SIG-M5 treated with dmso at 0.1 percent for 504 hours (cell line): ENCODE measurements around the gene CYB5D1.

Source experiments
- DNase-seq: peaks from one replicate; lab custom pipeline; 2025; ENCODE audit not compliant: unreplicated experiment; lab: John Stamatoyannopoulos, UW

CYB5D1 gene

DNA sequence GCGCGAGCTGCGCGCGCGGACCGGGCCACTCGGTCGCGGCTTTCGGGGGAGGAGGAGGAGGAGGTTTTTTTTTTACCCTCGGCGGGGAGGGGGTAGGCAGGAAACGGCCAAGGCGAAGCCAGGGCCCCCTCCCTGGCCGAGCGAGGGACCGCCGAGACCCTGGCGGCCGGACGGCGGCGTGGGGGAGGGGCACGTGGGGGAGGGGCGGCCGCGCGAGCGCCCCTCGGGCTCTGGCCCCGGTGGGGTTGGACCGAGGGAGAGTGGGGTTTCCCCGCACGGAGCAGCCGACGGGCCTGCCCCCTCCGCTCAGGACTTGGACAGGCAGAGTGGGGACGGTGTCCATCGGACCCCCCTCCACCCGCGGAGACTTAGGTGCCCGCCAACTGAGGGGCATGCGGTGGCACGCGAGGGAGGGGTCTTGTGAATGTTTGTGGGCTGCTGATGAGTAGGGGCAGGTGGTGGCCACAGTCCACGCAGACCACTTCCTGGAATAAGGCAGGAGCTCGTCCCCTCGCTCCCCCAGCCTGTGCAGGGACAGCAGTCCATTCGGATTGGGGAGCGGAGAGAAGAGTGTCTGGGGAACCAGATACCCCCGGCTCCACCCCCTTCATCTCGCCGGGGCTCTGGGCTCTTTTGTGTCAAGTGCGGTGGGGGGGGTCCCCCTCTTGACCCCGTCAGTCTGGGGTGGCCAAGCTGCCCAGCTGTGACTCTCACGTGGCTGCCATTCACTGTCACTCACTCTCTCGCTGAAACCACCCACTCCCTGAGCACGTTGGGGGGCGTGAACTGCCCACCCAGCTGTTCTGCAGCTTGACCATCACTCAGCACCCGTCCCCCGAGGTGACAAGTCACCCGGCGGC is 27.8 kb downstream of the CYB5D1 start:
- peak; percentile 23 for DNase-seq

DNA sequence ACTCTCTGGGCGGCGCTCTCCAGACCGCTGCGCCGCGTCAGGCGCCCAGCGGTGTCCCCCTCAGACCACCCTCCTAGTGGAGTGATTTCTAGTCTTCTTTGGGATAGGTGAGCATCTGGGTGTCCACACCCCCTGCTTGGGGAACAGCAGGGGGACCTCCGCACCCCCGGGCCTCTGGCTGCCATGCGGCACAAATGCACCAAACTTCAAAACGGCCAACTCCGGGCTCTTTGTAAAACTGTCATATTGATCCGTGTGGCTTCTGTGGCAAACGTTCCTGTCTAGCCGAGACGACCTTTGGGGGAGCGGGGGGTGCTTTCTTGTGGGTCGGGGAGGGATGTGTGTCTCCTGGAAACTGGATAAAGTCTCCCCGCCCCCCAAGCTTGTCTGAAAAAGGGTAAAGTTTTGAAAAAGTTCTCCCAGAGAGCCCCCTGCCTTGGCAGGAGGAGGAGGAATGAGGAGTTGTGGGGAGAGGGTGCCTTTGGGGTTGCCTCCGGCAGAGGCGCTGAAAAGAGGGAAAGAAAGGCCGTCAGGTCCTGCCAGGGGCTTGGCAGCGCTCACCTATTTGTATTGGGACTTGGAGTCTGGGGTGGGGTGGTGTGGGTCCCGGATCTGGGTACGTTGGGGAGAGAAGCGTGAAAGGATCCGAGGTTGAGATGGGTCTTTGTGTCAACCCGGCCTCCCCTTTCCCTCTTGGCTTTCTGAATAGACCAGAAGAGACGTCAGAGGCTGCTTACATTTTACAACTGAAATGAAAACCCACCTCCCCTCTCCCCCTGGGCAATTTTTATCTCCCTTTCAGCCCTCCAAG is 28.6 kb downstream of the CYB5D1 start:
- DNase-seq = peak; percentile 62

DNA sequence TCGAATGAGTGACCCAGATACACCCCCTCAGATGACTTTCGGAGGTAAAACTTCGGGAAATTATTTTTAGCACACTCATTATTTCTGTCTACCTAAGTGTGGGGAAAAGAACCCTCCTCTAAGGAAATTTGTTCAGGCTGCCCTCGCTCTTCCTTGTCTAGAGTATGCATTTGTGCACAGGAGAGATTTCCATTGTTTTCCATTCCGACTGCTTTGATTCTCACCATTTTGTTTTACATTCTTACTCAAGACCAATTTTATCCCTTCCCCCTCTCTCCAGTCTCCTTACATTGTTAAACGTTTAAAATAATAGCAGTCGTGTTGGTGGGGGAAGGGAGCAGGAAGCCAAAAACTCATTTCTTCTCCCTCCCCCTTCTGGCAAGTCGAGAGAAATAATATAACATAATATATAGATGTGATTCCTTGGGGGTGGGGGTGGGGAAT is 29.3 kb downstream of the CYB5D1 start:
- no peak for DNase-seq

DNA sequence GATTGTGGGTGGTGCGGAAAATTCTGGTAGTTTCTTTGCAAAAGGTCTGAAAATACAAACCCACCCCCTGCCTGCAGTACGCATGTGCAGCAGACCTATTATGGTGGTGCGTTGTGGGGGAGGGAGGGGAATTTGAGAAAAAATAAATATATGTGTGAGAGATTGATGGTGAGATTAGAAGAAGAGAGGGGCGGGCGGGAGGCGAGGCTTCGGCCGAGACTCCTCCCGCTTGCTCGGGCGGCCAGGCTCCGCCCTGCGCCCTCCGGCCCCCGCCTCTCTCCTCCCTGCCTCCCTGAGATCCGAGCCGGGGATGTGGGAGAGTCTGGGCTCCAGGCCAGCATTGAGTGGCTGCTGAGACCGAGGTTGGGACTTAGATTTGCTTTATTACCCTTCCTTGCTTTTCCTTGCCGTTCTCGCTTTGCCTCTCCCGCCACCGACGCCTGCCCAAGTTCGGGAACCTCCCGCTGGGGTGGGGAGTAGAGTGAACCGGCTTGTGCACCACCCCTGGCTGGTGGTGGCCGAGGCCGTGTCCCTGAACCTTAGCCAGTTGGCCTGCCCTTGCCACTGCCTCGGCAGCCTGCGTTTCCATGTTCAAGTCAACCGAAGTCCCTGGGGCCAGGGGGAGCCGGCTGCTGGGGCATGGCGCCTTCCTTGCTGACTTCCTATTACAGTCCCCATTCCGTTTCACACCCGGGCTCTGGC is 29.8 kb downstream of the CYB5D1 start:
- peak; percentile 85 for DNase-seq

DNA sequence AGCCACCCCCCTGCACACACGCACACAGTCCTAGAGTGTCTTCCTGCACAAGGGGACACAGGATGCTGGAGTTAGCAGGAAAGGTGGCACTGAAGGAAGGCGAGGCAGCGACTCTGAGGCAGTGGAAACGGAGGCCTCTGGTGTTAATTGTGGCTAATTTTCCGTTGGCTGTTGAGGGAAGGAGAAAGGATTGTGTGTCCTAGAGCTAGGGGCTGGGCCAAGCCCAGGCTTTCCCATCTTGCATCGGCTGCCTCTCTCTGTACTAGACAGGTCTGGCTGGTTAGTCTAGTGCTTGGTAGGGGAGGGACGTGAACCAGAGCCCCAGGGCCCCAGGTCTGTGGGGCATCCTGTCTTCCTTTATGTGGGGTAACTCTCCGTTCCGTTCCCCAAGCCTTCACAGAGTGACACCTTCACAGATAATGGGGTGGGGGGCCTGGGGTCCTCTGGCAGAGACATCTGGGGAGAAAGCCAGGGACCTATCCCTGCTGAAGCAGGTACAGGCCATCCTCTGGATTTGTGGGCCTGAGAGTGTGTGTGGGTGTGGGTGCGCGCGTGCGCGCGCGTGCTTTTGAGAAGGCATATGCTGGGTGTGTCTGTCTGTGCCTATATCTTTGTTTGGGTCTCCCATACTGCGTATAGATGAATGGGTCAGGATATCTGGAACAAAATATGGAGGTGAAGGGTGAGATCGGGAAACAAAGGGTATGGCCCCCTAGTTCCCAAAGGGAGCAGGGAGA is 30.5 kb downstream of the CYB5D1 start, which contains the start of gene CHD3:
TSS of gene CHD3 (plus strand) at position 606 of the 737 bp plus-strand sequence. CDS start 212 bp downstream, outside the sequence.
- peak; percentile 60 for DNase-seq

DNA sequence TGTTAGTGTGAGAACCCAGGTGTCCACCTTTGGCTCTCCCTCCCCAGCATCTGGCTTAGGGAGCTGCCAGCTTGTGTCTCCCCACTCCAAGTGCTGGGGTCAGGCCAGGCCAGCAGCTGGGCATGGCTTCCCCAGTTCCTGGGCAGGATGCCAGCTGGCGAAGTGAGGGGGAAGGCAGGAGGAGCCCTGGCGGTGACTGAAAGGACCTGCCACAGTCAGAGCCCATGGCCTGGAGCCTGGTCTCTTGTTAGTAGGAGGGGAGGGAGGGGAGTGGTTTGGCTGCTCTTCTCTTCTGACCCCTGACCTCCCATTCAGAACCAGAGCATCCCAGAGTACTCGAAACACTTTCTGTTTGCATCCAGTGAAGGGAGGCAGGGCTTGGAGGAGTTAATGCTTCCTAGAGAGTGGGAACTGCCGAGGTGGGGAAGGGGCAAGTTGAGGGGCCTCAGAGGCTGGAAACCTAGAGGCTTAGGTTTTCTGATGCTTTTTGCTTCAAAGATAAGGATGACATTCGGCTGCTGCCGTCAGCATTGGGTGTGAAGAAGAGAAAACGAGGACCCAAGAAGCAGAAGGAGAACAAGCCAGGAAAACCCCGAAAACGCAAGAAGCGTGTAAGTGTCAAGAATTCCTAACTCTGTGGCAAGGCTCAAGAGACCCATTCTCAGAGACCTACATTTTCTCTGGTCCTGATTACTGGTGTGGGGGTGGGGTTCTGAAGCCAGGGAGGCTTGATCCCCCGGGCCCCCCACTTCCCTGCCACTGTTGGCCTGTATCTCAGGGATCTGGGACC is 31.6 kb downstream of the CYB5D1 start:
- DNase-seq = peak; percentile 31

DNA sequence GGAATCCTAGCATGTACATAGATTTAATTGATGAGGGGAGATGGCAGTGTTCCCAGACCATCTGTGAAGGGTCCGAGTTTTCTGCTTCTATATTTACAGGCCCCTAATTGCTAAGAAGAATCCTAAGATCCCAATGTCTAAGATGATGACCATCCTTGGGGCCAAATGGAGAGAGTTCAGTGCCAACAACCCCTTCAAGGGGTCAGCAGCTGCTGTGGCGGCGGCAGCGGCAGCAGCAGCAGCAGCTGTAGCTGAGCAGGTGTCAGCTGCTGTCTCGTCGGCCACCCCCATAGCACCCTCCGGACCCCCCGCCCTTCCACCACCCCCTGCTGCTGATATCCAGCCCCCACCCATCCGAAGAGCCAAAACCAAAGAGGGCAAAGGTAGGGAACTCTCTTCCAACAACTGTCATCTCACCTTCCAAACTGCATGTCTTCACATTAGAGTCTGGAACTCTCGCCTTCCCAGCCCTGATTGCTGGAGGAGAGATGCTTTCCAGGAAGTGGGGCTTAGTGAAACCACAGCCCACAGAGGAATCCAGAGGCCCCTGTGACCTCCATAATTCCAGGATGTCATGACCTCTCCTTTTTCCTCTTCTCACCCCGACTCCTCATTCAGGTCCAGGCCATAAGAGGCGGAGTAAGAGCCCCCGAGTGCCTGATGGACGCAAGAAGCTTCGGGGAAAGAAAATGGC is 35.5 kb downstream of the CYB5D1 start:
- DNase-seq = no peak

DNA sequence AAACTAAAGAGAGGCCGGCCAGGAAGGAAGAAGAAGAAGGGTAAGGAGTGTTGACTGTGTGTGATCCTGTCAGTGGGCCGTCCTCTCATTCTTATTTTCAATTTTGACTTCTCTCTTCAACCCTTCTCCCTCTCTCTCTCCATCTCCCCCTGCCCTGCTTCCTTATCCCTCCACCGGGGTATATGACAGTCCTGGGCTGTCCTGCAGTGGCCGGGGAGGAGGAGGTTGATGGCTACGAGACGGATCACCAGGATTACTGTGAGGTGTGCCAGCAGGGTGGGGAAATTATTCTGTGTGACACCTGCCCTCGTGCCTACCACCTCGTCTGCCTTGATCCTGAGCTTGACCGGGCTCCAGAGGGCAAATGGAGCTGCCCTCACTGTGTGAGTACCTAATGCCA is 36.4 kb downstream of the CYB5D1 start:
- no peak for DNase-seq

DNA sequence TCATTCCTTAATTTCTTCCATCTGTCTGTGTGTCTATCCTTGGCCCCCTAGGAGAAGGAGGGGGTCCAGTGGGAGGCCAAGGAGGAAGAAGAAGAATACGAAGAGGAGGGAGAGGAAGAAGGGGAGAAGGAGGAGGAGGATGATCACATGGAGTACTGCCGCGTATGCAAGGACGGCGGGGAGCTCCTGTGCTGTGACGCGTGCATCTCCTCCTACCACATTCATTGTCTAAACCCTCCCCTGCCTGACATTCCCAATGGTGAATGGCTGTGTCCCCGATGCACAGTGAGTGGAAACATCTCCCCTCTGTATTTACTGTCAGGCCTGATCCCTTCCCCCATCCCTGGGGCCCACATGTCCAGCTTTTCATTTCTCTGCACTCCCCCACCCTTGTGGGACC is 37.1 kb downstream of the CYB5D1 start:
- no peak for DNase-seq

DNA sequence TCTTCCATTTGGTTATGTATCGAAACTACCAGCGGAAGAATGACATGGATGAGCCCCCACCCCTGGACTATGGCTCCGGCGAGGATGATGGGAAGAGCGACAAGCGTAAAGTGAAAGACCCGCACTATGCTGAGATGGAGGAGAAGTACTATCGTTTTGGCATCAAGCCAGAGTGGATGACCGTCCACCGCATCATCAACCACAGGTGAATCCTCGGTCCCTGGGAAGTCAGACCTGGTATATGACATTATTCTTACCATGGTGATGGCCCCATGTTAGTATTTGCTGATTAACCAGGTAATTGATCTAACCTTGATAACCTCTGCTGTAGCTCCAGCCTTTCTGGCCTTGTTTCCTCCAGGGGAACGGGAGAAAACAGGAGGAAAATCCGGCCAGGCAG is 39.3 kb downstream of the CYB5D1 start:
- DNase-seq = no peak

DNA sequence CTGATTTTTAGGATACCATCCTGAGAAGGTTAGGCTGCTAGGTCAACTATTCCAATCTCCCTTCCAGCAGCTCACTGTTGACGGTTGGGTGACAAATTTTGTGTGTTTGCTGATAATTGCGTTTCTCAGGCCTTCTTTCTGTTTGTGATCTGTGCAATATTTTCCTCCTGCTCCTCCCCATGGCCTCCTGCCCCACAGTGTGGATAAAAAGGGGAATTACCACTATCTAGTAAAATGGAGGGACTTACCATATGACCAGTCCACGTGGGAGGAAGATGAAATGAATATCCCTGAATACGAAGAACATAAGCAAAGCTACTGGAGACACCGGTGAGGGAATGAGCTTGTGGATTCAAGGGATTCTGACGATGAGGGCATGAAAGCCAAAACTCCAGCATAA is 40.0 kb downstream of the CYB5D1 start:
- DNase-seq = no peak

DNA sequence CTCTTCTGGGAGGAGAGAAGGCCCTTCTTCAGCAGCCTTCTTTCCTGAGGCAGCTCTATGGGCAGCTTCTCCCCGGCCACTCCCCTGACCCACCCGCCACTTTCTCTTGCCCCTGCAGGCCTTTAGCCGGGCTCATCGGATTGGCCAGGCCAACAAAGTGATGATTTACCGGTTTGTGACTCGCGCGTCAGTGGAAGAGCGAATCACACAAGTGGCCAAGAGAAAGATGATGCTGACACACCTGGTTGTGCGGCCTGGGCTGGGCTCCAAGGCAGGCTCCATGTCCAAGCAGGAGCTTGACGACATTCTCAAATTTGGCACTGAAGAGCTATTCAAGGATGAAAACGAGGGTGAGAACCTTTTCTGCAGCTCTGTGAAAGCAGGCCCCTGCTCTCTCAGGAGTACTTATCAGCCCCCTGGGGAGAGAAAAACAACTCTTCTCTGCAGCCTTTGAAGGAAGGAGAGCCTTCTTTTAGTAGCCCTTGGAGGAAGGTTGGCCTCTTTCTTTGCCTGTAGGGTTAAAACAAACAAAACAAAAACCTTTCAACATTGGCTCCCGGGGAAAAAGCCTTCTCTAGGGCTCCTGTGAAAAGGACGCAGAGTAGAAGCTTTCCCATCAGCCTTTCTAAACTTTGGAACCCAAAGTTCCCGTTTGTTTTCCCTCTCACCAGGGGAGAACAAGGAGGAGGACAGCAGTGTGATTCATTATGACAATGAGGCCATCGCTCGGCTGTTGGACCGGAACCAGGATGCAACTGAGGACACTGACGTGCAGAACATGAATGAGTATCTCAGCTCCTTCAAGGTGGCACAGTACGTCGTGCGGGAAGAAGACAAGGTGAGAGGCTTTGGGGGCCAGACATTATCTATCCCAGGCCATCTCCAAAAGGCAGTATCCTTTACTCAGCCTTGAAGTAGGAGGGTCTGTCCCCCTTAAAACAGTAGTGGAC is 45.6 kb downstream of the CYB5D1 start:
- no peak for DNase-seq

DNA sequence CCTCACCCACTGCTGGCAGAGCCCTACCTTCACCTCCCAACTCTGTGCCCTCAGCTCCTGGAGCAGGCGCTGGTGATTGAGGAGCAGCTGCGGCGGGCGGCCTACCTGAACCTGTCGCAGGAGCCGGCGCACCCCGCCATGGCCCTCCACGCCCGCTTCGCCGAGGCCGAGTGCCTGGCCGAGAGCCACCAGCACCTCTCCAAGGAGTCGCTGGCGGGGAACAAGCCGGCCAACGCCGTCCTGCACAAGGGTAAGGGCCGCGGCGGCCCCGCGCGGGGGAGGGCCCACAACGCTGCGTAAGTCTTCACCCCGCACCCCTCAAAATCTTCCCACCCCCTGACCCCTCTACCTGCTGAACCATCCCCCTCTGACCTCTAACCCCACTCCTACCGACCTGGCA is 51.3 kb downstream of the CYB5D1 start:
- DNase-seq = no peak

DNA sequence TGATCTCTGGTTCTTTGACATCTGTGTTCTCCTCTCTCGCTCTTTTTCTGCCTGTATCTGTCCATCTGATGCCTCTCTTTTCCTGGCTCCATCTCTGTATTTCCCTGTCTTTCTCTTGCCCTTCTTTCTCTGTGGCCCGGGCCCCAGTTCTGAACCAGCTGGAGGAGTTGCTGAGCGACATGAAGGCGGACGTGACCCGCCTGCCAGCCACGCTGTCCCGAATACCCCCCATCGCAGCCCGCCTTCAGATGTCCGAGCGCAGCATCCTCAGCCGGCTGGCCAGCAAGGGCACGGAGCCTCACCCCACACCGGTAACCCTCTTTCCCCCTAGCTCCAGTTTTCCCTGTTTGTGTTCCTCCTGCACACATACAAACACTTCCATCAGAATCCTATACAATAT is 52.5 kb downstream of the CYB5D1 start:
- no peak for DNase-seq

DNA sequence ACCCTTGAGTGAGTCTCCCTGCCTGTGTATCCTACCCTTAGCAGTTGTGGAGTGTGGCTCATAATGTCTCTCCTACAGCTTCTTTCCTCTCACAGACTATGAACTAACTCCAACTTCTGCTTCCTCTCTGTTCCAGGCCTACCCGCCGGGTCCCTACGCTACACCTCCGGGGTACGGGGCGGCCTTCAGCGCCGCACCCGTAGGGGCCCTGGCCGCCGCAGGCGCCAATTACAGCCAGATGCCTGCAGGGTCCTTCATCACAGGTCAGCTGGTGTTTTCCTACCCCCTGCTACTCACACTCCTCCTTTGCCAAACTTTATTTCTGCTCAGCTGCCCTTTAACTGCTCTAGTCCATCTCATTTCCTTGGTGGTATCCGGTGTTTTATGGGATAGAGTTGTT is 52.9 kb downstream of the CYB5D1 start:
- DNase-seq = no peak

DNA sequence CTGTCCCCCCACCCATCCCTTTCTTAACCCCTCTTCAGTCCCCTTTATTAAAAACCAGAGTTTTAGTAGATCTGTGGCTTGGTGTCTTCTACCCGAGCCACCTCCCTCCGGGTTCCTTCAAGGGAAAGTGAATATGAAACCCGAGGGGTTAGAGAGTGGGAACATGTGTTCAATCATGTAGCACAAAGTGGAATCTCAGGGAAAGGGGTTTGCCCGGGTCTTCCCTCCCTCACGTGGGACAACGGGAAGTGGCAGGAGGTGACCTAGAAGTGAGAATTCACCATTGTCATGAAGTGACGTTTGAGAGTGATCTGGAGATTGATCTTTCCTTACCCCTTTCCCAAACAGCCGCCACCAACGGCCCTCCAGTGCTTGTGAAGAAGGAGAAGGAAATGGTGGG is 53.3 kb downstream of the CYB5D1 start:
- no peak for DNase-seq
